HG02943 (cell line): ENCODE results near the gene WWOX.
A peak's percentile ranks its signal among the peaks of the same experiment; 100 is the strongest.

Experiments
- ATAC-seq: cut with Tn5 transposase; IDR thresholded peaks from one replicate; pipeline ENCODE4 v1.9.1; 2021; ENCODE audit warnings: mild to moderate bottlenecking, low read depth, moderate library complexity; ENCODE audit not compliant: unreplicated experiment

WWOX gene

DNA sequence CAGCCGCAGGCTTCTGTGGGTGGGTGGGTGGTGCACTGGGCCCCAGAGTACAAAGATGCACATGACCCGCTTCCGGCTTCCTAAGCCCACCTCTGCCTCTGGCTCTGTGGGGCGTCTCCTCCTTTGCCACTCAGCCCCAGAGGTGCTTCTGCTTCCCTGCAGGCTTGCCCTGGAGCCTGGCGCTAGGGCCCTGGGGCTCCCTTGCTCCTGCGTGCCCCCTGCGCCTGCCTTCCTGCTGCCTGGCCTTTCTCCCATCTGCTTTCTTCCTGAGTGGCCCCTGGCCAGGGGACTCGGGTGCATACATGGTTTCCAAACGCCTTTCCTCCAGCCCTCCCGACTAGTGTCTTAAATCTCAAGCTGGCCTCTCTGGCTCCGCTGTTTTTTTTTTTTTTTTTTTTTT is 3.4 kb downstream of the WWOX start:
- no peak for ATAC-seq

DNA sequence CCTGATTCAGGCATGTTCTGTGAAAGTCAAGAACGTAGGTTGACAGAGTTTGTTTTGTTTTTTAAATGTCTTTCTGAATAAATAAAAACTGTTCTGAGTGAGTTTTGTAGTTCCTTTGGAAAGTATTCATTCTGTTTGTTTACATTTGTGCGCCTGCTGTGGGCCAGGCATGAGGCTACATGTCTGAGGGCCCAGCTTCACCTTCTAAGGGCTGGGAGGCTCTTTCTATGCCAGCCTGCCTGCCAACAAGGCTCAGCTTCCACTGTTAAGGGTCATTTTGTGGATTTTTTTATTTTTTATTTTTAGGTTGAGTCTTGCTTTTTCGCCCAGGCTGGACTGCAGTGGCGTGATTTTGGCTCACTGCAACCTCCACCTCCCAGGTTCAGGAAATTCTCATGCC is 6.1 kb downstream of the WWOX start:
- no peak for ATAC-seq

DNA sequence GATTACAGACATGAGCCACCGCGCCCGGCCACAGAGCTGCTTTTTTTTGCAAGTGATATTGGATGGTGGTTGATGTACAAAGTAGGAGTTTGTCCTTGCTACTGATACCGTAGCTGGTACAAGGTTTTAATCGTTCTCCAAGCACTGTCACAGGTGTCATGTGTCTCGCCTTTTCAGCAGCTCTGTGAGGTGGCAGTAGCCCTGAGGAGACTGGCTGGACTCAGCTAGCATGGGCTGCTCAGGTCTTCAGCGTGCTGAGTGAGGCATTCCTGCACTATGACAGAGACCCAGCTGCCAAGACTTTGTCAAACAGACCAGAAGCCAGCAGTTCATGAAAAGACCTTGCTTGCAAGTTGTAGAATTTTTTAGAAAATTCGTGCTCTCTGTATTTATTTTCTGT is 7.2 kb downstream of the WWOX start:
- no peak for ATAC-seq

DNA sequence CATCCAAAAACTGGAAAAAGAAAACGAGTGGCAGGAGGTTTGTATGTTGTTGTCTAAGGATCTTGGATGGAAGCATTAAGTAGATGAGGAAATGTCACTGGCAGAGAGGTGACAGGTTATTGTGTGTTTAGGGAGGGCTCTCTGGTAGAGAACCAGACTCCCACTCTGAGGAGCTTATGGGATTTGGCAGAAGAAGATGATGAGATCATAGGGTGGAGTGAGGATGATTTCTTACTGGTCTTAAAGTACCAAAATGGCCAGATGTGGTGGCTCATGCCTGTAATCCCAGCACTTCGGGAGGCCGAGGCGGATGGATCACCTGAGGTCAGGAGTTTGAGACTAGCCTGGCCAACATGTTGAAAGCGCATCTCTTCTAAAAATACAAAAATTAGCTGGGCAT is 9.0 kb downstream of the WWOX start:
- no peak for ATAC-seq

DNA sequence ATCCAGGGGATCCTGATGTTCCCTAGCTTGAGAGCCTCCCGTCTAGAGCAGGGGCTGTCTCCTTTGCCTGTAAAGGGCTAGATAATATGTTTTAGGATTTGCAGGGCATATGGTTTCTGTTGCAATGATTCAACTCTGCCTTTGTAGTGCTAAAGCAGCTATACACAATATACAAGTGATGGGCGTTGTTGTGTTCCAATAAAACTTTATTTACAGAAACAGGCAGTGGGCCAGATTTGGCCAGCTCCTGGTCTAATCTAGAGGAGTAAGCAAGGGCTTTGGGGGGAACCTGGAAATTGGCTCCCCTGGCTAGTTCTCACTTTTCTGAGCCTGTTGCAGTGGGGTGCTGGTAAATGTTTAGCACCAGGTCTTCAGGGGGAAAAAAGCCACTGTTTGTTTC is 13.8 kb downstream of the WWOX start:
- no peak for ATAC-seq

DNA sequence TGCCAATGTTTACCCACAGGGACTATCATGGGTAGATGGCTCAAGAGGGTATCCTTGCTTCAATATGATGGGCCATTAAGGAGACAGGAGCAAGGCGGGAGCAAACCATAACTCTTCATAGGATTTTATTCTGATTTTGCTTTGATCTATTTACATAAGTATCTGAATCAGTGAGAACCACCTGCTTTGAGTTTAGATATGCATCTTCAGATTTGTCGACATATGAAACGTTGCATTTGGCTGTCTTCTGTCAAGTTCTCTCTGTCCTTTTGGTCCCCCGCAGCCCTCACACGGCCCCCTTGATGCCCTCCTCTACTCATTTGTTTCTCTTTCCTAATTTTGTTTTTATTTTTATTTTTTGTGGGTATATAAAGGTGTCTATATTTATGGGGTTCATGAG is 16.2 kb downstream of the WWOX start:
- ATAC-seq: no peak

DNA sequence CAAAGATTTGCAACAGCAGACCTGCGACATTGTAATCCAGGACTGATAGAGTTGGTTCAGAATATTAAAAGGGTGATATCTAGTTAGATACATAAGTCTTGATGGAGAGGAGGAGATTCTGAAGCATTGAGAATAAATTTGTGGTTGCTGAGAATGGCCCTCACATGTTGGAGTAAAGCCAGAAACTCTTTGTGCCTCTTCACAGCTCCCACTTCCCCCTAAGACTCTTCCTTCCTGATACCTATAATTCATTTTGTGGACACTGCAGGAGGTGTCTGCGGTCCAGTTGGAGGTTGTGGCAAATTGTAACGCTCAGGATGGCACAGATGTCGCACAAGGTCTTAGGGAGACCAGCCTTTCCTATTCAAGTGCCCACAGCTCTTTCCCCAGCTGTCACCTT is 17.5 kb downstream of the WWOX start:
- ATAC-seq: no peak

DNA sequence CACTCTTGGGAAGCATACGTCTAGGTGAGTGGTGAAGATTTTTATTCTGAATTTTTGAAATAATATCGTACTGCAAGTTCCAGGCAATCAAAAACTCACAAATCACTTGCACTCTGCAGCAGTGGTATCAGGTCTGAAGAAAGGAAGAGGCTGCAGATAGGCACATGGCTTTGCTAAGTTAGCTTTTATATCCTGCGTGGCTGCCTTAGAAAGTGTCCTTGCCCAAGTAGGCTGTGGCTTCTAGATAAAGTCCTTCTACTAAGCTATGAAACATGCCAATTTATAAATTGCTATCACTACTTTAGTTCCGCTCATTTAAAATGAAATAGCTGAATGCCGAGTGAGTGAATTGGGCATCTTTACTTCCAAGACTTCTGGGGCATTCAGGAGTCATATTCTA is 17.9 kb downstream of the WWOX start:
- no peak for ATAC-seq

DNA sequence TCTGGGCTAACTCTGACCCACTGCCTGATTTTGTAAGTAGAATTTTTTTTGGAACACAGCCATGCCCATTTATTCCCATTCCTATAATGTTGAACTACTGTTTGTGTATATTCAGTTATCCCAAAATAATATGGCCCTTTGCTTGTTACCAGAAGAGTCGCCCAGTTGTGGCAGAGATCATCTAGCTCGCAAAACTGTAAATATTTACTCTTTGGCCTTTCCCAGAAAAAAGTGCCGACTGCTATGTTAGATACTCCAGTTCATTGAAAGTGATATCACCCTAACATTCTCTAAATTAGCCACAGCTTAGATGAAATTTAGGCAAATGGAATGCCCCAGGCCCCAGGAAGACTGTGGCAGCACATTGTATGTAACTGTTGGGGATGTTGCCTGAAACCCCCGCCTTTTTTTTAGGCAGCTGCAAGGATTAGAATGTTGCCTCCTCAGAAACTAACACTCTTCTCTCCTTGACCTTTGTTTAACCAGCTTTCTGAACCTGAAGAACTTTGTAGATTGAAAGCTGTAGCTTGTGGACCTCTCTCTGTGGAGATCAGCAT is 19.1 kb downstream of the WWOX start:
- no peak for ATAC-seq

DNA sequence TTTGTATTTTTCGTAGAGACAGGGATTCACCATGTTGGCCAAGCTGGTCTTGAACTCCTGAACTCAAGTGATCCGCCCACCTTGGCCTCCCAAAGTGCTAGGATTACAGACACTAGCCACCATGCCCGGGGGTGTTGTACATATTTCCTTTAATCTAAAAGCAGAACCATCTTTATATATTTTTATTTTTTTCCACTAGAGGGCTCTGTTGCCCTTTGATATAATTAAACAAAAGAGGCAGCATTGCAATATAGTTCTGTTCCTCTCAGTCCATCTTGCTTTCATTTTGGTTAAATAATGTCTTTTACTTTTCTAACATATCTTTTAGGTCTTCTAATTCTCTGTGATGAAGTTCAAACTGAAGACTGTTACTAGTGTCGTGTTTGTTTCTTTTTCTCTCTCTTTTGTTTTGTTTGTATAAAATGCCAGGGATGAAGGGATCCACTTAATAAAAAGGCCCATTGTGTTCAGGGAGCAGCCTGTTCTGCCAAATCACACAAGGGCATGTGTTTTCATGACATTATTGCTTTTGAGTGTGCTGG is 23.4 kb downstream of the WWOX start:
- peak; percentile 83 for ATAC-seq

DNA sequence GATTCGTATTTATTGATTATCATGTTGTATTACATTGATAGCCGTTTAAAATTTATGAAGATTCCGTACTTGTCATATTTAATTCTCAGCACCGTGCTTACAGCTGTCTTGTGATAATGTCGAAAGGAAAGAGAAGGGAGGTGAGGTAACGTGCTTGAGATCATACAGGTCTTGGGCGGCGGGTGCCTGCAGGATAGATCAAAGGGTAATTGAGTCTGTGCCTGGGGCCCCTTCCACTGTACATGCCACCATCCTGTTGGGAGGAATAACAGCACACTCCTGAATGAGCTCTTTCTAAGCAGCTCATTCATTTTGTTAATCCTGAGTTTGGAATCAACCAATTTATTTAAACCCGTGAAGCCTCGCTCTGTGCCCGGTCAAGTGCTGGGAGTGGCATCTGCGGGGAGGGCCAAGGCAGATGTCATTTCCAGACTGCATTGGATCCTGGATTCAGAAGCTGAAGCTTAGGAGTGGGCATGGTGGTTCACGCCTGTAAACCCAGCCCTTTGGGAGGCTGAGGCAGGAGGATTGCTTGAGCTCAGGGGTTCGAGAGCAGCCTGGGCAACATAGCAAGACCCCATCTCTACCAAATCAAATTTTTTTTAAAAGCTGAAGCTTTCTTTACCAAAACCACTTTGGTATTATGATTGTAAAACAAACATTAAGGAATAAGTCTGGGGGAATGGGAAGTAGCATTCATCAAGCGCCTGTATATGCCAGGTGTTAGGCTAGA is 25.8 kb downstream of the WWOX start:
- no peak for ATAC-seq

DNA sequence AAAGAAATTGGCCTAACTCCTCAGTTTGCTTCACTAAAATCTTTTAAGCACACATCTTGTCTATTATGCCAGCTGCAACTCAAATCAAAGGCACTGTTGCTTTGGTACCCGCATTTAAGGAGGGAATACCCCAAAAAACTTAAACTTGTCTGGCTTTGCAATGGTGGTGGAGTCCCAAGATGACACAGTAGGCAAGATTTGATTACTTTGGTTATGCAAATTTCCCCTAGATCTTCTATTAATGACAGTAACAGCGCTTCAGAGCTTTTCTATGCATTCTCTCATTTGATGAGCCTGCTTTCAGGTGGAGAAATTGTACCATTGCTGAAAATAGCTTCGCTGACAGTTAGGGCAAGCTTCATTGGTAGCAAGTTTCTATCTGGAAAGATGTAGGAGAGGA is 27.2 kb downstream of the WWOX start:
- ATAC-seq: no peak

DNA sequence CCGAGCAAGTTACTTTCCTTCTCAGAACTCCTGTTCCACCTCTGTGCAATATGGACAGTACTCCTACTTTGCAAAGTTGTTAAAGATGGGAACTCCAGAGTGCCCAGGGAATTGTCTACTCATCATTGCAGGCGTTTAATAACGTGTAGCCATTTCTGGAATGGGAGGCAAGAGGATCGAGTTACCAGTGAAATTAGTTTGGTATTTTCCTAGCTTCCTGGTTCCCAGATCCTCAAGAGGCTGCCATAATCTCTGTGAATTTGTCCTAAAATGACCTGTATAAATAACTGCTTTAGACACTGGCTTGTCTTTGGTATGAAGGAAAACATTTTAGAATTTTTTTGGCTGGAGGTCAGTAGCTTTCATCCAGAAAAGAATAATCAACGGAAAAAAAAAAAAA is 27.7 kb downstream of the WWOX start:
- ATAC-seq: no peak

DNA sequence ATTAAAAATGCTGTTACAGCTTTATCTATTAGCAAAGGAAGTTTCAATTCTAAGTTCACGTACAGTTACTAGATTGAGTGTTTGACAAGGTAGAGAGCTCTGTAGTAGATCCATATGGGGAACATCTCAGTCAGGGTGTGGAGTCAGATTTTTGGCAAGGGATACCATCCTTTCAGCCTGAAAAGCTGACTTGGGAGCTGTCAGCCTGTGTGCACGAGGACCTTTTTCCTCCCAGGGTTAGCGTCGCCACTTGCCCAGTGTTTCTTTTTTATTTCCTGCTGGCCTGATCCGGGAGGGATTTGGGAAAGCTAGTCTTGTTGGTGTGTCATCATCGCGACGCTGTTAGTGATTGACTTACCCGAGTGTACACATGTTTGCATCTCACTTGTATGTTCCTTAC is 29.5 kb downstream of the WWOX start:
- no peak for ATAC-seq

DNA sequence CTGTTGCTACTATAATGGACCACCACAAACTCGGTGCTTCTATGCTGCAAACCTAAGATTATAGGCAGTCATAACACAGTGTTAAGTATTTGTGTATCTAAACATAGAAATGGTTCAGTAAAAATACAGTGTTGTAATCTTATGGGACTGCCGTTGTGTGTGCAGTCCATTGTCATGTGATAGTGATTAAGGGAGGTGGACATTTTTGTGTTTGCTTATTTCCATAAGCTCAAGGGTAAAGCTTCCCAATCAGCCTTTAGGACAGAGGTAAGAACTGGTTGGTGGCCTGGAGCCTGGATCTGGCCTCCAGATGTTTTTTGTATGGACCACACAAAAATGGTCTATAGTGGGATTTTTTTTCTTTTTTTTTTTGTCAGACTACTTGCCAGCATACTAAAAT is 29.9 kb downstream of the WWOX start:
- no peak for ATAC-seq

DNA sequence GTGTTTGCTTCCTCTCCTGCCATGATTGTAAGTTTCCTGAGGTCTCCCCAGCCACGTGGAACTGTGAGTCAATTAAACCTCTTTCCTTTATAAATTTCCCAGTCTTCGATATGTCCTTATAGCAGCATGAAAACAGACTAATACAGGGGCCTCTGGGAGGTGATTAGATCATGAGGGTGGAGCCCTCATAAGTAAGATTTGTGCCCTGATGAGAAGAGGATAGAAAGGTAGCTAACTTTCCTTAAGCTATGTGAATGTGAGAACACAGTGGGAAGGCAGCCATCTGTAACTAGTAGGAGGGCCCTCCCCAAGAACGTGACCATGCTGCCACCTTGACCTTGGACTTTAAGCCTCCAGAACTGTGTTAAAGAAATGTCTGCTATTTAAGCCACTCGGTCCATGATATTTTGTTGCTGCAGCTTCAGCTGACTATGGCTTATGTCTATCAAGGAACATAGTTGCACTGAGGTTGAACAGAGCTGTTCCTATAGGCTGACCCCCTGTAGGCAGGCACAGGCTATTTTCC is 30.7 kb downstream of the WWOX start:
- ATAC-seq: no peak

DNA sequence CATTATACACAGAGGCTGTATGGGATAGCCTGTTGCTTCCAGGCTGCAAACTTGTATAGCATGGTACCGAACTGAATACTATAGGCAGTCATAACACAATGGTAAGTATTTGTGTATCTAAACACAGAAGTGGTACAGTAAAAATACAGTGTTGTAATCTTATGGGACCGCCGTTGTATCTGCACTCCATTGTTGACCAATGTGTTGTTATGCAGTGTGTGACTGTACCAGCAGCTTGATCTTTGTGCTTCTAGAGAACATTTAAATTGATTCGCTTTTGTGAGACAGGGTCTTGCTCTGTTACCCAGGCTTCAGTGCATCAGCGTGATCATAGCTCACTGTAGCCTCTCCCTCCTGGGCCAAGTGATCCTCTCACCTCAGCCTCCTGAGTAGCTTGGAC is 31.5 kb downstream of the WWOX start:
- ATAC-seq: no peak

DNA sequence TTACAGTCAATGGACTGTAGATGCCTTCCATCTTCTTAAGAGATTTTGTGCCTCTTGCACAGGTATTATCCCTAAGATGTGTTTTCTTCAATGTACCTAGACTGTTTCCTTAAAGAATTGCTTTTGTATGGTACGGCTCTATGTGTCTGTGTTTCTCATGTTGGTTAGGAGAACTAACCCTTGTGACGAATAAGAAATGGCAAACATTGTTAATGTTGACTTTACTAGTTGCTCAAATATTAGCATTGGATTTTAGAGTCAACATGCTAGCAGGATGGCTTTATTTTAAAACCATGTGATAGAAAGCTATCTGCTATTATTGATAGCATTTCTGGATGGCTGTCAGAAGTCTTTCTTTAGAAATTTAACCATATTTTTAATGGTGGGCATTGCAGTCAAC is 34.5 kb downstream of the WWOX start:
- no peak for ATAC-seq

DNA sequence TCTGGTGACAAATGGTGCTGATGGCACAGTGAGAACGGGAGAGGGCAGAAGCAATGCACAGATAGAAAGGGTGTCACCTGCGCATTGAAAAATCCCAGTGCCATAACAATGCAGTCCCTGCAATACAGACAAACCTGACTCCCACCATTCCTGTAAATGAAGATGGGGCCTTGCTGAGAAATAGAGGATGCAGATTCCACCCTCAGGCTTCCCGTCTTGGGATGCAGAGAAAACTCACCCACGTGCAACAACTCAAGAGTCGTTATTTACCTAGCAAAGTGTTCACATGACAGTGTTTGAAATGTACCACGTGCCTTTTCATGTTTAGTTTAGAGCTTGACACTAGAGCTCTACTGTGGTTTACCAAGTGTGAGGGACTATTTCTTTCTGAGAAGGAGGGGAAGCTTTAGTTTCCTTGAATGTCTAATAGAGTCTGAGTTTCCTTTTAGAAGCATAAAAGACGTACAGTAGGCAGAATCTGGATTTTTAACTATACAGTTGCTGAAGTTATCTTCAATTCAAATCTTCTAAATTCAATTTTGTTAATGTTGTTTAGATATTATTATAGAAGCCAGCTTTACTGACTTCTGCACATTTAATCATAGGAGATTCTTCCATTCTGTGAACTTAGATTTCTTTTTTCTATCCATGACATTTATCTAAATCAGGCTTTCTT is 35.6 kb downstream of the WWOX start:
- ATAC-seq: no peak

DNA sequence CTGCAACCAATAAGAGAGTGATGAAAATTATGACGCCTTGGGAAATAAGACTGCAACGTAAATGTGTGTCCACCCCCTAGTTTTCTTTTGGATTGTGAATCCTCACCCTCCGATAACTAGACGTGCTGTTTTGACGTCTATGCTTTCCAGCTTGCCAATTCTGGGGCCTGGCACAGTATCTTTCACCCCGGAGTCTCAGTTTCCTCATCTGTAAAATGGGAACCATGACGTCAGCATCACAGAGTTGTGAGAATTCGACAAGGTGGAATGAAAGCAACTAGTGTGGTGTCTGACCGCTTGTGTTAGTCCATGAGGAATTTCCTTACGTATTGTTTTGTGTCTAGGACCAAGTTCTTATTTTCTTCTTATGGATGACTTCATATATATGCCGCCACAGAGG is 37.7 kb downstream of the WWOX start:
- ATAC-seq: no peak

DNA sequence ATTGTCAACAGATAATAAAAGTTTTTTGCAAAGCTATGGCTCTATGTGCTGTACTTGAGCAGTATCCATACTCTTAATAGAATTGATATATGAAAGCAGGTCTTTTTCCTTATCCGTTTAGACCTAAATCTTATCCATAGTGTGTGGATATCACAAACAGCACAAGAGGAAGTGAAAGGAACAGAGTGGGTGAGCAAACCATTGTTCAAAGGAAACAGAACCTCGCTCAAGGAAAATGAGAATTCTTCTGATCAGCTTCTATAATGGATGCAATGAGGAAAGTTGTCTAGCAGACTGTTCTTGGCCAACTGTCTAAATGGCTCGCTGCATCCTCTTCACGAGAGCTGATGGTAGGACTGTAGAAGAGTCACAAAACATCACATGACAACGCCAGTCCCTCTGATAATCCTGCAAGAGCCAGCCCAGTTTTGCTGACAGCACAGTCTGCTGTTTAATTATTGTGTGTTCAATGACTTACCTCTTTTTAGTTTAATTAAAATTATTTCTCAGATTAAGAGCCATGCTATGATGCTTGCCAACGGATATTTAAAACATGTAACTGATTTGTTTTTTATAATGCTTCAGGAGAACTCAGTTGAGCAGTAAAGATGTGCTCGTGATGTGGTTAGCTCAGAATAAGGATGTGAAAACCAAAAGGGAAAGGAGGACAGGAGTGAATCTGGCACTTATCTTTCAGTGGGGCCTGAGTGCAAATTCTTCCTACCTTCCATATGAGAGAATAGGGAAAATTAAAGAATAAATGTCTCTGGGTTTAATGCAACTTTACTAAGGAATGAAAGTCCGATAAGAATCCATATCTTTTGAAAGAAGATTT is 38.5 kb downstream of the WWOX start:
- no peak for ATAC-seq
